ENCODE data around the gene WAC. TPM values are rescaled to one million over a fixed set of nuclear protein-coding genes. Genes with fewer than 3 reads are reported as not detected.
A peak's percentile ranks its signal among the peaks of the same experiment; 100 is the strongest.
"Not testable (repeated sequence)": the region's sequence is repeated elsewhere in the genome, so short reads cannot be mapped to it uniquely, and the experiment has no call there.

WAC gene
- polyA plus RNA-seq, 1 donor from 2014 or later = 118 TPM

- no peak overlapping the region for H3K4me3 Mint-ChIP-seq
- H3K27ac Mint-ChIP-seq = no peak overlapping the region
- peaks cover 2 to 15% (median 9%) of the 10 kb centered on the region in 3 donors for H3K4me1 Mint-ChIP-seq
- no peaks in the 10 kb centered on the region for H3K9me3 Mint-ChIP-seq
- no peaks in the 10 kb centered on the region for H3K27me3 Mint-ChIP-seq
- peaks cover 4% of the 10 kb centered on the region for H3K36me3 Mint-ChIP-seq
Observed at GRCh38 chr10:28593811-28594210, 60.9 kb downstream of the WAC start.

GRCh38 chr10:28594406-28594805, 61.5 kb downstream of the WAC start:
- H3K27ac Mint-ChIP-seq = no peak overlapping the region
- no peak overlapping the region for H3K4me3 Mint-ChIP-seq
- no peaks in the 10 kb centered on the region for H3K27me3 Mint-ChIP-seq
- peaks cover 2 to 15% (median 9%) of the 10 kb centered on the region in 3 donors for H3K4me1 Mint-ChIP-seq
- peaks cover 7% of the 10 kb centered on the region for H3K36me3 Mint-ChIP-seq
- H3K9me3 Mint-ChIP-seq = no peaks in the 10 kb centered on the region

GRCh38 chr10:28595613-28596012, 62.7 kb downstream of the WAC start:
- peaks cover 9% of the 10 kb centered on the region for H3K36me3 Mint-ChIP-seq
- no peak overlapping the region for H3K4me3 Mint-ChIP-seq
- no peak overlapping the region for H3K27ac Mint-ChIP-seq

DNA sequence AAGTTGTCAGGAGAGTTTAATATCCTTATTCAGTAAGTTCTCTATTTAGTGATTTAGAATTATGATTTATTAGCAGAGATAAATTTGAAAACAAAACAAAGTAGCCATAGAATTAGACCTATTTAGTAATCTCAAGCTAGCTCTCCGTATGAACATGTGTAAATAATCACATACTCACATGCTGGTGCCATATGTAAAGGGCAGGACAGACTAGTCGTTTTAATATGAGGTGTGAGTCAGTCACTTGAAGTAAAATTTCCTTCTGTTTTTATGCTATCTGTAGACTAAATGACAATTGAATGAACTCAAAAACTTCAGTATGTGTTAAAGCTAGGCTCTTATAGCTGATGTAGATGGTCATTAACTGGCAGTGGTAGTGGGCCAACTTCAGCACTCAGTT, 67.1 kb downstream of the WAC start:
- H3K4me3 Mint-ChIP-seq = no peak overlapping the region
- peaks cover 11% of the 10 kb centered on the region for H3K36me3 Mint-ChIP-seq
- no peak overlapping the region for H3K27ac Mint-ChIP-seq
- no peaks in the 10 kb centered on the region for H3K27me3 Mint-ChIP-seq
- H3K9me3 Mint-ChIP-seq = no peaks in the 10 kb centered on the region
- H3K4me1 Mint-ChIP-seq = peaks cover 5 to 9% (median 8%) of the 10 kb centered on the region in 3 donors

More at GRCh38 chr10:28595613-28596012, 62.7 kb downstream of the WAC start:
- Mint-ChIP-seq H3K4me1 (peaks cover 2 to 16% (median 9%) of the 10 kb centered on the region in 3 donors), H3K9me3 (no peaks in the 10 kb centered on the region), H3K27me3 (no peaks in the 10 kb centered on the region)

DNA sequence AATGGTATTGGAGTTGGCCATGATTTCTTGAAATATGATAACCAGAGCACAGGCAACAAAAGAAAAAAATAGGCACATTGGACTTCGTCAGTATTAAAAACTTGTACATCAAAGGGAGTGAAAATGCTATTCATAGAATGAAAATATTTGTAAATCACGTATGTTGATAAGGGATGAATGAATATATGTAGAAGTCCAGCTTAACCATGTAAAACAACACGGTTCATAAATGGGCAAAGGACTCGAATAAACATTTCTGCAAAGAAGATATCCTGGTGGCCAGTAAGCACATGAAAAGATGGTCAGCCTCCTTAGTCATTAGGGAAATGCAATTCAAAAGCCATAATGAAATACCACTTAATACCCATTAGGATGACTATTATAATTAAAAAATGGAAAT, 68.1 kb downstream of the WAC start:
- Mint-ChIP-seq H3K27me3 (no peaks in the 10 kb centered on the region), H3K4me3 (no peak overlapping the region), H3K4me1 (peaks cover 7 to 10% (median 9%) of the 10 kb centered on the region in 3 donors), H3K9me3 (no peaks in the 10 kb centered on the region), H3K36me3 (peaks cover 11% of the 10 kb centered on the region), H3K27ac (no peak overlapping the region)

DNA sequence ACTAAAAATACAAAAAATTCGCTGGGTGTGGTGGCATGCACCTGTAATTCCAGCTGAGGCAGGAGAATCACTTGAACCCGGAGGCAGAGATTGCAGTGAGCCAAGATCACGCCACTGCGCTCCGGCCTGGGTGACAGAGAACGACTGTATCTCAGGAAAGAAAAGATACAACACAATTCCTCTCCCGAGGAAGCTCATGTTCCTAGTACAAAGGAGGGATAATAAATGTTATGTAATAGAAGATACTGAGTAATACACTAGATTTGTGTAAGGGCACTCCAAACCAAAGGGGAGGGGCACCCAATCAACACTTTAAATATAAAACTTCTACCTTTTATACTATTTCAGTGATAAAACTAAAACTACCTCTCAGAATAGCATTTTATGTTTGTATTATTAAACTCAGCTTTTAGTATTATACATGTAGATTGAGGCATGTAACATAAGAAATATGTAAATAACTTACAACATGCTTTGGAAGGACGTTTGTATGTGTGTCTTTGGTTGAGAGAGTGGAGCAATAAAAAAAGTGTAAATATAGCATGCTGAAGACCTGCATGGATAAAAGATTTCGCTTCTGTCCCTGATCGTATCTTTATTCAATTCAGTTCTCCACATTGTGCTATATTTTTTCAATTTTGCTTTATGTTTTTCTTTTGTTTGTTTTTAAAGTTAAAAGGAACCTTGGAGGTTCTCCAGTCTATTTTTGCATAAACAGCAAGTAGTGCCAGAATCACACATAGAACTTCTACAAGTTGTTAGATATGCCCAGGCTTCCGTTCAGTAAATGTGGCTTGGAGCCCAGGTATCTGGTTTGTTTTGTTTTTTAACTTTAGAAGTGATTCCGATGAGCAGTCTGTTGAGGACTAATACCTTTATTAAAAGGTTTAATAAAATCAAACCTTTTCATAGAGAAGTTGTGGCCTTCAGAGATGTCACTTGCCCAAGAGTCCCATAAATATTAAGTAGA, 71.9 kb downstream of the WAC start:
- Mint-ChIP-seq H3K9me3 (no peaks in the 10 kb centered on the region), H3K27ac (peak overlapping the region in 2 of 3 donors; percentile 57 to 80), H3K4me3 (no peak overlapping the region), H3K27me3 (no peaks in the 10 kb centered on the region), H3K36me3 (peaks cover 4% of the 10 kb centered on the region), H3K4me1 (peaks cover 12 to 22% (median 20%) of the 10 kb centered on the region in 3 donors)

- Mint-ChIP-seq H3K9me3 (no peaks in the 10 kb centered on the region), H3K4me1 (peaks cover 9 to 20% (median 16%) of the 10 kb centered on the region in 3 donors), H3K27ac (peak overlapping the region in 2 of 3 donors; percentile 7 to 87), H3K36me3 (peaks cover 5% of the 10 kb centered on the region), H3K4me3 (no peak overlapping the region), H3K27me3 (no peaks in the 10 kb centered on the region)
Observed at GRCh38 chr10:28606568-28606967, 73.7 kb downstream of the WAC start.

DNA sequence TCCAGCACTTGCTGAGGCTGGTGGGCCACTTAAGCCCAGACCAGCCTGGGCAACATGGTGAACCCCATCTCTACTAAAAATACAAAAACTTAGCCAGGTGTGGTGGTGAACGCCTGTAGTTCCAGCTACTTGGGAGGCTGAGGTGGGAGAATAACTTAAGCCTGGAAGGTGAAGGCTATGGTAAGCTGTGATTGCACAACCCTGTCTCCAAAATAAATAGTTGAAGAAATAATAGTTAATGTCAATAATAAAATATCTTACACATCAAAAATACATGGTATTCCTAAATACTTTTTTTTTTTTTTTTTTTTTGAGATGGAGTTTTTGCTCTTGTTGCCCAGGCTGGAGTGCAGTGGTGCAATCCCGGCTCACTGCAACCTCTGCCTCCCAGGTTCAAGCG, 76.7 kb downstream of the WAC start:
- H3K4me1 Mint-ChIP-seq = peaks cover 9 to 19% (median 15%) of the 10 kb centered on the region in 3 donors
- H3K36me3 Mint-ChIP-seq = peaks cover 11% of the 10 kb centered on the region
- not testable (repeated sequence) for H3K4me3 Mint-ChIP-seq, H3K27ac Mint-ChIP-seq, H3K9me3 Mint-ChIP-seq, H3K27me3 Mint-ChIP-seq

DNA sequence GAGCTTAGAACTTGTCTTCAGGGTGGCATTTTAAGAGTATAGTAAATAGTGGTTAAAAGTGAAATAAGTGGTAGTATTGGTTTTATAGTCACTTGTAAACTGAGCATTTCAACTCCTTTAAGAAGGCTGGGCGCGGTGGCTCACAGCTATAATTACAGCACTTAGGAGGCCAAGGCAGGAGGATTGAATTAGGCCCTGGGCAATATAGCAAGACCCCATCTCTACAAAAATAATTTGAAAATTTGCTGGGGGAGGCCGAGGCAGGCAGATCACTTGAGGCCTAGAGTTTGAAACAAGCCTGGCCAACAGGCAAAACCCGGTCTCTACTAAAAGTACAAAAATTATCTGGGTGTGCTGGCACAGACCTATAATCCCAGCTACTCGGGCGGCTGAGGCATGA, 80.0 kb downstream of the WAC start:
- no peak overlapping the region for H3K4me3 Mint-ChIP-seq

GRCh38 chr10:28616514-28616913, 83.6 kb downstream of the WAC start:
- peaks cover 9% of the 10 kb centered on the region for H3K36me3 Mint-ChIP-seq
- no peak overlapping the region for H3K27ac Mint-ChIP-seq
- H3K9me3 Mint-ChIP-seq = no peaks in the 10 kb centered on the region
- H3K27me3 Mint-ChIP-seq = no peaks in the 10 kb centered on the region
- H3K4me1 Mint-ChIP-seq = peaks cover 0 to 3% (median 0%) of the 10 kb centered on the region in 3 donors
- no peak overlapping the region for H3K4me3 Mint-ChIP-seq

More for the DNA sequence above, 80.0 kb downstream of the WAC start:
- H3K4me1 Mint-ChIP-seq = peaks cover 0 to 5% (median 0%) of the 10 kb centered on the region in 3 donors
- H3K27ac Mint-ChIP-seq = no peak overlapping the region
- no peaks in the 10 kb centered on the region for H3K27me3 Mint-ChIP-seq
- peaks cover 14% of the 10 kb centered on the region for H3K36me3 Mint-ChIP-seq
- H3K9me3 Mint-ChIP-seq = no peaks in the 10 kb centered on the region

DNA sequence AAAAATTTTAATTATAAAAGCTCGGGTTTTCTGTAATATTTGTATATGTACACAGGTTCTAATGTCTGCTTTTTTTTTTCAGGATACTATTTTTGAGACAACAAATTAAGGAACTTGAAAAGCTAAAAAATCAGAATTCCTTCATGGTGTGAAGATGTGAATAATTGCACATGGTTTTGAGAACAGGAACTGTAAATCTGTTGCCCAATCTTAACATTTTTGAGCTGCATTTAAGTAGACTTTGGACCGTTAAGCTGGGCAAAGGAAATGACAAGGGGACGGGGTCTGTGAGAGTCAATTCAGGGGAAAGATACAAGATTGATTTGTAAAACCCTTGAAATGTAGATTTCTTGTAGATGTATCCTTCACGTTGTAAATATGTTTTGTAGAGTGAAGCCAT, 86.5 kb downstream of the WAC start:
- Mint-ChIP-seq H3K27me3 (no peaks in the 10 kb centered on the region), H3K4me1 (peaks cover 0 to 3% (median 0%) of the 10 kb centered on the region in 3 donors), H3K4me3 (no peak overlapping the region), H3K27ac (no peak overlapping the region), H3K36me3 (peaks cover 5% of the 10 kb centered on the region), H3K9me3 (no peaks in the 10 kb centered on the region)

GRCh38 chr10:28620251-28620650, 87.3 kb downstream of the WAC start:
- peaks cover 5% of the 10 kb centered on the region for H3K36me3 Mint-ChIP-seq
- H3K9me3 Mint-ChIP-seq = no peaks in the 10 kb centered on the region
- no peaks in the 10 kb centered on the region for H3K27me3 Mint-ChIP-seq
- peaks cover 0 to 3% (median 0%) of the 10 kb centered on the region in 3 donors for H3K4me1 Mint-ChIP-seq
- H3K4me3 Mint-ChIP-seq = no peak overlapping the region
- peak overlapping the region in 1 of 3 donors; percentile 74 for H3K27ac Mint-ChIP-seq

DNA sequence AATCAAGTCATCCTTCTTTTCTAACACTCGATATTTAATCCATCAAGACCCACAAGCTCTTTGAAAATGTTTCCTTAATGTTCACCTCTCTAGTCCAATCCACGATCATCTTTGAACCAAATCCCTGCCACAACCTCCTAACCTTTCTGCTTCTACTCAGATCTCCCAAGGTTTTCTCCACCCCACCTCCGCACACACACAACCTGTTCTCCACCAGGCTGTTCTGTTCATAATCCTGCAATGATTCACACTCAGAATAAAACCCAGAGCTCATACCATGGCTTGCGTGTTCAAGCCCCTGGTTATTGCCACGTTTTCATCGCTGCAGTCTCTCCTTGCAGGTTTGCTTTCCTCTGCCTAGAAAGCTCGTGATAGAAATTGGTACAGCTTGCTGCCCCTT, 90.6 kb downstream of the WAC start:
- Mint-ChIP-seq H3K9me3 (no peaks in the 10 kb centered on the region), H3K36me3 (peaks cover 3% of the 10 kb centered on the region), H3K4me1 (peaks cover 0 to 7% (median 4%) of the 10 kb centered on the region in 3 donors), H3K27ac (peak overlapping the region in 1 of 3 donors; percentile 54), H3K27me3 (no peaks in the 10 kb centered on the region), H3K4me3 (no peak overlapping the region)

- H3K36me3 Mint-ChIP-seq = peaks cover 3% of the 10 kb centered on the region
- H3K27ac Mint-ChIP-seq = no peak overlapping the region
- no peak overlapping the region for H3K4me3 Mint-ChIP-seq
- no peaks in the 10 kb centered on the region for H3K27me3 Mint-ChIP-seq
- no peaks in the 10 kb centered on the region for H3K9me3 Mint-ChIP-seq
- H3K4me1 Mint-ChIP-seq = peaks cover 0 to 7% (median 4%) of the 10 kb centered on the region in 3 donors
Observed at GRCh38 chr10:28624351-28624750, 91.4 kb downstream of the WAC start.

GRCh38 chr10:28627102-28627501, 94.2 kb downstream of the WAC start:
- H3K9me3 Mint-ChIP-seq = no peaks in the 10 kb centered on the region
- peaks cover 0 to 4% (median 4%) of the 10 kb centered on the region in 3 donors for H3K4me1 Mint-ChIP-seq
- H3K27ac Mint-ChIP-seq = no peak overlapping the region
- peaks cover 3% of the 10 kb centered on the region for H3K36me3 Mint-ChIP-seq
- peaks cover 4% of the 10 kb centered on the region for H3K27me3 Mint-ChIP-seq
- no peak overlapping the region for H3K4me3 Mint-ChIP-seq

Measured in IgD-negative memory B cell (primary cell).